Activated CD4-positive, alpha-beta T cell treated with anti-CD3 and anti-CD28 coated beads, Interleukin-2, amount 10 ng/mL, durations not matched to agents 7 days and 5 days (primary cell): Measurements from ENCODE around the gene UNC13C. TPM values are rescaled to one million over a fixed set of nuclear protein-coding genes. Genes with fewer than 3 reads are reported as not detected.

Experiments
- CTCF ChIA-PET: fragments of 350-600 bp; sonication (Branson Sonifier 250); formaldehyde crosslinking; loops from one replicate; lab custom pipeline; 2021; ENCODE audit warnings: antibody characterized with exemption; lab: Charles Lee
- POLR2A ChIA-PET: fragments of 350-600 bp; sonication (Branson Sonifier 250); formaldehyde crosslinking; loops from one replicate; lab custom pipeline; 2021; ENCODE audit warnings: antibody characterized with exemption; lab: Charles Lee
- DNase-seq: peaks from one replicate; pipeline ENCODE4 v3.0.0-alpha.2; 2020
- H3K27ac Mint-ChIP-seq: one replicate; pipeline ENCODE4 v1.8.0; 2021; ENCODE audit warnings: mild to moderate bottlenecking, moderate library complexity, mixed read lengths
- H3K27me3 Mint-ChIP-seq: one replicate; pipeline ENCODE4 v1.8.0; 2021; ENCODE audit warnings: mixed read lengths
- H3K36me3 Mint-ChIP-seq: one replicate; pipeline ENCODE4 v1.8.0; 2021; ENCODE audit warnings: low read depth, mixed read lengths
- H3K4me1 Mint-ChIP-seq: one replicate; pipeline ENCODE4 v1.8.0; 2021; ENCODE audit warnings: mixed read lengths
- H3K4me3 Mint-ChIP-seq: one replicate; pipeline ENCODE4 v1.8.0; 2021; ENCODE audit warnings: mild to moderate bottlenecking, moderate library complexity, mixed read lengths
- H3K9me3 Mint-ChIP-seq: one replicate; pipeline ENCODE4 v1.8.0; 2021; ENCODE audit warnings: mixed read lengths
- total RNA-seq, 2 experiments: library from RNA; stranded (reverse); gene quantifications; one replicate each; pipeline ENCODE4 v1.2.3, GENCODE V29; 2021

The UNC13C gene
- total RNA-seq, 2 experiments from 2014 or later: not detected

GRCh38 chr15:54638666-54639065 lies 660.4 kb downstream of the UNC13C start:
- Mint-ChIP-seq H3K4me3 (no peak overlapping the region), H3K27ac (no peak overlapping the region), H3K4me1 (no peaks in the 10 kb centered on the region), H3K9me3 (peaks cover 2% of the 10 kb centered on the region), H3K36me3 (no peaks in the 10 kb centered on the region), H3K27me3 (no peaks in the 10 kb centered on the region)
- ChIA-PET CTCF (no interaction called here), POLR2A (no interaction called here)
- DNase-seq: no peak

GRCh38 chr15:54640873-54641272 lies 662.6 kb downstream of the UNC13C start:
- DNase-seq: no peak
- Mint-ChIP-seq H3K4me1 (no peaks in the 10 kb centered on the region), H3K36me3 (no peaks in the 10 kb centered on the region), H3K9me3 (peaks cover 2% of the 10 kb centered on the region), H3K4me3 (no peak overlapping the region), H3K27ac (no peak overlapping the region), H3K27me3 (no peaks in the 10 kb centered on the region)
- CTCF ChIA-PET: no interaction called here
- POLR2A ChIA-PET: no interaction called here

- no peak overlapping the region for H3K4me3 Mint-ChIP-seq
- no peak for DNase-seq
- POLR2A ChIA-PET: no interaction called here
- H3K27ac Mint-ChIP-seq: no peak overlapping the region
- CTCF ChIA-PET: no interaction called here
- no peaks in the 10 kb centered on the region for H3K4me1 Mint-ChIP-seq
- H3K36me3 Mint-ChIP-seq: no peaks in the 10 kb centered on the region
- peaks cover 9% of the 10 kb centered on the region for H3K9me3 Mint-ChIP-seq
- H3K27me3 Mint-ChIP-seq: no peaks in the 10 kb centered on the region
Measured at GRCh38 chr15:54644796-54645195, 666.6 kb downstream of the UNC13C start.

GRCh38 chr15:54659646-54660045 lies 681.4 kb downstream of the UNC13C start:
- Mint-ChIP-seq H3K36me3 (no peaks in the 10 kb centered on the region), H3K9me3 (no peaks in the 10 kb centered on the region), H3K27me3 (no peaks in the 10 kb centered on the region), H3K4me1 (no peaks in the 10 kb centered on the region), H3K4me3 (no peak overlapping the region), H3K27ac (no peak overlapping the region)
- CTCF ChIA-PET: no interaction called here
- POLR2A ChIA-PET: no interaction called here
- no peak for DNase-seq

GRCh38 chr15:54660356-54660755 lies 682.1 kb downstream of the UNC13C start:
- Mint-ChIP-seq H3K9me3 (no peaks in the 10 kb centered on the region), H3K36me3 (no peaks in the 10 kb centered on the region)
- POLR2A ChIA-PET: no interaction called here

GRCh38 chr15:54675241-54675640 lies 697.0 kb downstream of the UNC13C start:
- no peaks in the 10 kb centered on the region for H3K27me3 Mint-ChIP-seq
- H3K27ac Mint-ChIP-seq: no peak overlapping the region
- H3K4me3 Mint-ChIP-seq: no peak overlapping the region
- H3K36me3 Mint-ChIP-seq: no peaks in the 10 kb centered on the region
- peaks cover 15% of the 10 kb centered on the region for H3K9me3 Mint-ChIP-seq
- no peaks in the 10 kb centered on the region for H3K4me1 Mint-ChIP-seq
- no peak for DNase-seq
- ChIA-PET CTCF (no interaction called here), POLR2A (interaction anchor here (0.6 kb wide), 1 partner anchor 36 kb away, joined by 3 read pairs; no protein-coding TSS in a partner anchor)

More at GRCh38 chr15:54660356-54660755, 682.1 kb downstream of the UNC13C start:
- Mint-ChIP-seq H3K4me3 (no peak overlapping the region), H3K27me3 (no peaks in the 10 kb centered on the region), H3K4me1 (no peaks in the 10 kb centered on the region), H3K27ac (no peak overlapping the region)
- CTCF ChIA-PET: no interaction called here
- no peak for DNase-seq

- CTCF ChIA-PET: no interaction called here
- no peak overlapping the region for H3K4me3 Mint-ChIP-seq
- H3K4me1 Mint-ChIP-seq: no peaks in the 10 kb centered on the region
- no peaks in the 10 kb centered on the region for H3K27me3 Mint-ChIP-seq
- no peak overlapping the region for H3K27ac Mint-ChIP-seq
- no peaks in the 10 kb centered on the region for H3K9me3 Mint-ChIP-seq
- H3K36me3 Mint-ChIP-seq: no peaks in the 10 kb centered on the region
- POLR2A ChIA-PET: no interaction called here
- no peak for DNase-seq
Measured at GRCh38 chr15:54681584-54681983, 703.3 kb downstream of the UNC13C start.

Other genes starting within 250 kb of the UNC13C start
- gene WDR72, start 218.8 kb upstream of the UNC13C start, total RNA-seq: not detected